Keratinocyte (primary cell): ENCODE data around the gene GNPDA2.

ENCODE experiments used
- EZH2 ChIP-seq: IDR thresholded peaks from one replicate; pipeline ENCODE4 v1.6.1; 2012; ENCODE audit warnings: inconsistent platforms, mild to moderate bottlenecking, low read length, moderate library complexity
- TF ChIP-seq, protein P1 (sequence below), 3 experiments: IDR thresholded peaks in 1 of 3; conservative IDR thresholded peaks in 1 of 3; optimal IDR thresholded peaks in 1 of 3; 2 replicates in 2 of 3; 3 replicates in 1 of 3; pipeline versions ENCODE3 to v1.5.1; 2011; ENCODE audit warnings: low read length in 3 of 3, mild to moderate bottlenecking in 3 of 3, moderate library complexity in 2 of 3, control low read depth in 1 of 3, inconsistent platforms in 1 of 3; ENCODE audit not compliant: insufficient read depth in 2 of 3; ENCODE audit errors: extremely low read depth in 1 of 3

DNA sequence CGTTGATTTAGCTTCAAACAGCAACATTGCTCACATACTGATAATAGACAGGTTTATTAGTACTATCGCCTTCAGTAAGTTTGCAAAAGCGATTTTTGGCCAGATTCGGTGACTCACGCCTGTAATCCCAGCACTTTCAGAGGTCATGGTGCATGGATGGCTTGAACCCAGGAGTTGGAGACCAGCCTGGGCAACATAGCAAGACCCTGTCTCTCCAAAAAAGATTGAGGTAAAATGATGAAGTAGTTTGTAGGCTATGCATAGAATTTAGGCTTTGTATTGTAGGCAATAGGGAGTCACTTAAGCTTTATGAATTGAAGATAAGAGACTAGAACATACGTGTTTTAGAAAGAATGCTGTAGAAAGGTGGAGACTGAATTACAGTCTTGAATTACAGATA is 1.1 kb upstream of the GNPDA2 start:
- TF ChIP-seq, protein P1, sequence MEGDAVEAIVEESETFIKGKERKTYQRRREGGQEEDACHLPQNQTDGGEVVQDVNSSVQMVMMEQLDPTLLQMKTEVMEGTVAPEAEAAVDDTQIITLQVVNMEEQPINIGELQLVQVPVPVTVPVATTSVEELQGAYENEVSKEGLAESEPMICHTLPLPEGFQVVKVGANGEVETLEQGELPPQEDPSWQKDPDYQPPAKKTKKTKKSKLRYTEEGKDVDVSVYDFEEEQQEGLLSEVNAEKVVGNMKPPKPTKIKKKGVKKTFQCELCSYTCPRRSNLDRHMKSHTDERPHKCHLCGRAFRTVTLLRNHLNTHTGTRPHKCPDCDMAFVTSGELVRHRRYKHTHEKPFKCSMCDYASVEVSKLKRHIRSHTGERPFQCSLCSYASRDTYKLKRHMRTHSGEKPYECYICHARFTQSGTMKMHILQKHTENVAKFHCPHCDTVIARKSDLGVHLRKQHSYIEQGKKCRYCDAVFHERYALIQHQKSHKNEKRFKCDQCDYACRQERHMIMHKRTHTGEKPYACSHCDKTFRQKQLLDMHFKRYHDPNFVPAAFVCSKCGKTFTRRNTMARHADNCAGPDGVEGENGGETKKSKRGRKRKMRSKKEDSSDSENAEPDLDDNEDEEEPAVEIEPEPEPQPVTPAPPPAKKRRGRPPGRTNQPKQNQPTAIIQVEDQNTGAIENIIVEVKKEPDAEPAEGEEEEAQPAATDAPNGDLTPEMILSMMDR (optimal IDR thresholded peaks at IDR 0.05 in 1 of 3, IDR thresholded peaks at IDR 0.05 in 1 of 3, conservative IDR thresholded peaks at IDR 0.05 in 1 of 3; ENCODE audit: extremely low read depth in 1 of 3, insufficient read depth in 2 of 3, low read length in 3 of 3) = no peak
- no peak for TF ChIP-seq EZH2
